ENCODE results near the gene CCDC88C. TPM values are rescaled to one million over a fixed set of nuclear protein-coding genes. Genes with fewer than 3 reads are reported as not detected.

The CCDC88C gene
- total and polyA plus RNA-seq, 2 experiments from 2014 or later = 23.6 to 60.7 TPM

DNA sequence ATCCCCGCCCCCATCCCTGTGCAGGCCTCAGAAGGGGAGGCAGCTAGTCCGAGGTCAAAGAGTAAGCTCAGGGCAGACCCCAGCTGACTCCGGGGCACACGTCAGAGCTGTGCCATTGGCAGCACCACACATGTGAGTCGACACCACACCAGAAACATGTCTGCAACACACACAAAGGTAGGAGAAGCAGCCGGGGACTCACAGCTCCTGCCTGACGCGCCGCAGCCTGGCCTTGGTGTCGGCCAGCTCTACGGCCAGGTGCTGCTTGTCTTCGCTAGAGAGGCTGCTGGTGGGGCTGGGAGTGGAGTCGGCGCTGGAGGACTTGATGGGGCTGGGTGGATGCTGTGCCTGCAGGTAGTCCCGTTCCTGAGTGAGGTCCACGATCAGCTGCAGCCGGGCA is 78.5 kb downstream of the CCDC88C start:
- H3K27ac ChIP-seq (ENCODE audit: low read depth) = no peak overlapping the region
- no peak for TF ChIP-seq EZH2phosphoT487 (IDR thresholded peaks at IDR 0.05; ENCODE audit: unreplicated experiment)
- no peak for TF ChIP-seq CREB1 (CRISPR knock-in tag; IDR thresholded peaks at IDR 0.05; ENCODE audit: low read depth)
- TF ChIP-seq NANOG (IDR thresholded peaks at IDR 0.05; ENCODE audit: borderline replicate concordance) = no peak
- TF ChIP-seq, protein P1, sequence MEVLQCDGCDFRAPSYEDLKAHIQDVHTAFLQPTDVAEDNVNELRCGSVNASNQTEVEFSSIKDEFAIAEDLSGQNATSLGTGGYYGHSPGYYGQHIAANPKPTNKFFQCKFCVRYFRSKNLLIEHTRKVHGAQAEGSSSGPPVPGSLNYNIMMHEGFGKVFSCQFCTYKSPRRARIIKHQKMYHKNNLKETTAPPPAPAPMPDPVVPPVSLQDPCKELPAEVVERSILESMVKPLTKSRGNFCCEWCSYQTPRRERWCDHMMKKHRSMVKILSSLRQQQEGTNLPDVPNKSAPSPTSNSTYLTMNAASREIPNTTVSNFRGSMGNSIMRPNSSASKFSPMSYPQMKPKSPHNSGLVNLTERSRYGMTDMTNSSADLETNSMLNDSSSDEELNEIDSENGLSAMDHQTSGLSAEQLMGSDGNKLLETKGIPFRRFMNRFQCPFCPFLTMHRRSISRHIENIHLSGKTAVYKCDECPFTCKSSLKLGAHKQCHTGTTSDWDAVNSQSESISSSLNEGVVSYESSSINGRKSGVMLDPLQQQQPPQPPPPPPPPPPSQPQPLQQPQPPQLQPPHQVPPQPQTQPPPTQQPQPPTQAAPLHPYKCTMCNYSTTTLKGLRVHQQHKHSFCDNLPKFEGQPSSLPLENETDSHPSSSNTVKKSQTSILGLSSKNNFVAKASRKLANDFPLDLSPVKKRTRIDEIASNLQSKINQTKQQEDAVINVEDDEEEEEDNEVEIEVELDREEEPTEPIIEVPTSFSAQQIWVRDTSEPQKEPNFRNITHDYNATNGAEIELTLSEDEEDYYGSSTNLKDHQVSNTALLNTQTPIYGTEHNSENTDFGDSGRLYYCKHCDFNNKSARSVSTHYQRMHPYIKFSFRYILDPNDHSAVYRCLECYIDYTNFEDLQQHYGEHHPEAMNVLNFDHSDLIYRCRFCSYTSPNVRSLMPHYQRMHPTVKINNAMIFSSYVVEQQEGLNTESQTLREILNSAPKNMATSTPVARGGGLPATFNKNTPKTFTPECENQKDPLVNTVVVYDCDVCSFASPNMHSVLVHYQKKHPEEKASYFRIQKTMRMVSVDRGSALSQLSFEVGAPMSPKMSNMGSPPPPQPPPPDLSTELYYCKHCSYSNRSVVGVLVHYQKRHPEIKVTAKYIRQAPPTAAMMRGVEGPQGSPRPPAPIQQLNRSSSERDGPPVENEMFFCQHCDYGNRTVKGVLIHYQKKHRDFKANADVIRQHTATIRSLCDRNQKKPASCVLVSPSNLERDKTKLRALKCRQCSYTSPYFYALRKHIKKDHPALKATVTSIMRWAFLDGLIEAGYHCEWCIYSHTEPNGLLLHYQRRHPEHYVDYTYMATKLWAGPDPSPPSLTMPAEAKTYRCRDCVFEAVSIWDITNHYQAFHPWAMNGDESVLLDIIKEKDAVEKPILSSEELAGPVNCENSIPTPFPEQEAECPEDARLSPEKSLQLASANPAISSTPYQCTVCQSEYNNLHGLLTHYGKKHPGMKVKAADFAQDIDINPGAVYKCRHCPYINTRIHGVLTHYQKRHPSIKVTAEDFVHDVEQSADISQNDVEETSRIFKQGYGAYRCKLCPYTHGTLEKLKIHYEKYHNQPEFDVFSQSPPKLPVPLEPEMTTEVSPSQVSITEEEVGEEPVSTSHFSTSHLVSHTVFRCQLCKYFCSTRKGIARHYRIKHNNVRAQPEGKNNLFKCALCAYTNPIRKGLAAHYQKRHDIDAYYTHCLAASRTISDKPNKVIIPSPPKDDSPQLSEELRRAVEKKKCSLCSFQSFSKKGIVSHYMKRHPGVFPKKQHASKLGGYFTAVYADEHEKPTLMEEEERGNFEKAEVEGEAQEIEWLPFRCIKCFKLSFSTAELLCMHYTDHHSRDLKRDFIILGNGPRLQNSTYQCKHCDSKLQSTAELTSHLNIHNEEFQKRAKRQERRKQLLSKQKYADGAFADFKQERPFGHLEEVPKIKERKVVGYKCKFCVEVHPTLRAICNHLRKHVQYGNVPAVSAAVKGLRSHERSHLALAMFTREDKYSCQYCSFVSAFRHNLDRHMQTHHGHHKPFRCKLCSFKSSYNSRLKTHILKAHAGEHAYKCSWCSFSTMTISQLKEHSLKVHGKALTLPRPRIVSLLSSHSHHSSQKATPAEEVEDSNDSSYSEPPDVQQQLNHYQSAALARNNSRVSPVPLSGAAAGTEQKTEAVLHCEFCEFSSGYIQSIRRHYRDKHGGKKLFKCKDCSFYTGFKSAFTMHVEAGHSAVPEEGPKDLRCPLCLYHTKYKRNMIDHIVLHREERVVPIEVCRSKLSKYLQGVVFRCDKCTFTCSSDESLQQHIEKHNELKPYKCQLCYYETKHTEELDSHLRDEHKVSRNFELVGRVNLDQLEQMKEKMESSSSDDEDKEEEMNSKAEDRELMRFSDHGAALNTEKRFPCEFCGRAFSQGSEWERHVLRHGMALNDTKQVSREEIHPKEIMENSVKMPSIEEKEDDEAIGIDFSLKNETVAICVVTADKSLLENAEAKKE (CRISPR knock-in tag; IDR thresholded peaks at IDR 0.05) = no peak
- TF ChIP-seq, protein P2, sequence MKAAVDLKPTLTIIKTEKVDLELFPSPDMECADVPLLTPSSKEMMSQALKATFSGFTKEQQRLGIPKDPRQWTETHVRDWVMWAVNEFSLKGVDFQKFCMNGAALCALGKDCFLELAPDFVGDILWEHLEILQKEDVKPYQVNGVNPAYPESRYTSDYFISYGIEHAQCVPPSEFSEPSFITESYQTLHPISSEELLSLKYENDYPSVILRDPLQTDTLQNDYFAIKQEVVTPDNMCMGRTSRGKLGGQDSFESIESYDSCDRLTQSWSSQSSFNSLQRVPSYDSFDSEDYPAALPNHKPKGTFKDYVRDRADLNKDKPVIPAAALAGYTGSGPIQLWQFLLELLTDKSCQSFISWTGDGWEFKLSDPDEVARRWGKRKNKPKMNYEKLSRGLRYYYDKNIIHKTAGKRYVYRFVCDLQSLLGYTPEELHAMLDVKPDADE (IDR thresholded peaks at IDR 0.05) = no peak
- TF ChIP-seq POLR2AphosphoS5 (IDR thresholded peaks at IDR 0.05; ENCODE audit: low read depth) = no peak
- no peak for TF ChIP-seq STAT1 (IDR thresholded peaks at IDR 0.05; ENCODE audit: unreplicated experiment)
- TF ChIP-seq ZNF114 (CRISPR knock-in tag; IDR thresholded peaks at IDR 0.05) = no peak
- TF ChIP-seq, protein P3, sequence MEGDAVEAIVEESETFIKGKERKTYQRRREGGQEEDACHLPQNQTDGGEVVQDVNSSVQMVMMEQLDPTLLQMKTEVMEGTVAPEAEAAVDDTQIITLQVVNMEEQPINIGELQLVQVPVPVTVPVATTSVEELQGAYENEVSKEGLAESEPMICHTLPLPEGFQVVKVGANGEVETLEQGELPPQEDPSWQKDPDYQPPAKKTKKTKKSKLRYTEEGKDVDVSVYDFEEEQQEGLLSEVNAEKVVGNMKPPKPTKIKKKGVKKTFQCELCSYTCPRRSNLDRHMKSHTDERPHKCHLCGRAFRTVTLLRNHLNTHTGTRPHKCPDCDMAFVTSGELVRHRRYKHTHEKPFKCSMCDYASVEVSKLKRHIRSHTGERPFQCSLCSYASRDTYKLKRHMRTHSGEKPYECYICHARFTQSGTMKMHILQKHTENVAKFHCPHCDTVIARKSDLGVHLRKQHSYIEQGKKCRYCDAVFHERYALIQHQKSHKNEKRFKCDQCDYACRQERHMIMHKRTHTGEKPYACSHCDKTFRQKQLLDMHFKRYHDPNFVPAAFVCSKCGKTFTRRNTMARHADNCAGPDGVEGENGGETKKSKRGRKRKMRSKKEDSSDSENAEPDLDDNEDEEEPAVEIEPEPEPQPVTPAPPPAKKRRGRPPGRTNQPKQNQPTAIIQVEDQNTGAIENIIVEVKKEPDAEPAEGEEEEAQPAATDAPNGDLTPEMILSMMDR (conservative IDR thresholded peaks at IDR 0.05; ENCODE audit: low read depth in 2 of 2) = no peak
- no peak for TF ChIP-seq ZNF331 (CRISPR knock-in tag; IDR thresholded peaks at IDR 0.05; ENCODE audit: low read depth)
- no peak for TF ChIP-seq EZH2 (IDR thresholded peaks at IDR 0.05; ENCODE audit: low read depth, unreplicated experiment)
- TF ChIP-seq JUNB (IDR thresholded peaks at IDR 0.05; ENCODE audit: unreplicated experiment) = no peak
- TF ChIP-seq, protein P4, sequence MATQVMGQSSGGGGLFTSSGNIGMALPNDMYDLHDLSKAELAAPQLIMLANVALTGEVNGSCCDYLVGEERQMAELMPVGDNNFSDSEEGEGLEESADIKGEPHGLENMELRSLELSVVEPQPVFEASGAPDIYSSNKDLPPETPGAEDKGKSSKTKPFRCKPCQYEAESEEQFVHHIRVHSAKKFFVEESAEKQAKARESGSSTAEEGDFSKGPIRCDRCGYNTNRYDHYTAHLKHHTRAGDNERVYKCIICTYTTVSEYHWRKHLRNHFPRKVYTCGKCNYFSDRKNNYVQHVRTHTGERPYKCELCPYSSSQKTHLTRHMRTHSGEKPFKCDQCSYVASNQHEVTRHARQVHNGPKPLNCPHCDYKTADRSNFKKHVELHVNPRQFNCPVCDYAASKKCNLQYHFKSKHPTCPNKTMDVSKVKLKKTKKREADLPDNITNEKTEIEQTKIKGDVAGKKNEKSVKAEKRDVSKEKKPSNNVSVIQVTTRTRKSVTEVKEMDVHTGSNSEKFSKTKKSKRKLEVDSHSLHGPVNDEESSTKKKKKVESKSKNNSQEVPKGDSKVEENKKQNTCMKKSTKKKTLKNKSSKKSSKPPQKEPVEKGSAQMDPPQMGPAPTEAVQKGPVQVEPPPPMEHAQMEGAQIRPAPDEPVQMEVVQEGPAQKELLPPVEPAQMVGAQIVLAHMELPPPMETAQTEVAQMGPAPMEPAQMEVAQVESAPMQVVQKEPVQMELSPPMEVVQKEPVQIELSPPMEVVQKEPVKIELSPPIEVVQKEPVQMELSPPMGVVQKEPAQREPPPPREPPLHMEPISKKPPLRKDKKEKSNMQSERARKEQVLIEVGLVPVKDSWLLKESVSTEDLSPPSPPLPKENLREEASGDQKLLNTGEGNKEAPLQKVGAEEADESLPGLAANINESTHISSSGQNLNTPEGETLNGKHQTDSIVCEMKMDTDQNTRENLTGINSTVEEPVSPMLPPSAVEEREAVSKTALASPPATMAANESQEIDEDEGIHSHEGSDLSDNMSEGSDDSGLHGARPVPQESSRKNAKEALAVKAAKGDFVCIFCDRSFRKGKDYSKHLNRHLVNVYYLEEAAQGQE (IDR thresholded peaks at IDR 0.05; ENCODE audit: unreplicated experiment) = no peak
- 0 out of 2 replicates have a peak overlapping the region, but pooled peaks have one; percentile 47 for H3K27ac Mint-ChIP-seq
- H3K4me2 ChIP-seq = no peak overlapping the region
- H3K4me1 Mint-ChIP-seq = peaks cover under 1% of the 10 kb centered on the region; the same call in 2 of the 3 replicates
- no peaks in the 10 kb centered on the region for H3F3A ChIP-seq (replicated peaks; ENCODE audit: low read depth)
- ATAC-seq = no peak
- H3K27me3 ChIP-seq (ENCODE audit: insufficient read depth) = no peaks in the 10 kb centered on the region
- H3K9me2 ChIP-seq (ENCODE audit: insufficient read depth) = no peaks in the 10 kb centered on the region
- H3K27me3 Mint-ChIP-seq (ENCODE audit: insufficient read depth, low read depth, poor library complexity) = peaks cover 15% of the 10 kb centered on the region
- H3K4me1 ChIP-seq (ENCODE audit: insufficient read depth) = no peaks in the 10 kb centered on the region
- no peak overlapping the region for H3K4me3 ChIP-seq
- H3K4me3 Mint-ChIP-seq = no peak overlapping the region
- H3K36me3 Mint-ChIP-seq (ENCODE audit: low read depth) = peaks cover 15% of the 10 kb centered on the region
- no peaks in the 10 kb centered on the region for H3K9me3 Mint-ChIP-seq
- DNase-seq (ENCODE audit: low spot score) = no peak
- H2AFZ ChIP-seq = no peak overlapping the region
- no peaks in the 10 kb centered on the region for H3K36me3 ChIP-seq (ENCODE audit: insufficient read depth)
- H3K79me2 ChIP-seq (replicated peaks; ENCODE audit: insufficient read depth) = no peaks in the 10 kb centered on the region
- no peaks in the 10 kb centered on the region; the same call in 1 of the 2 replicates for H4K20me1 ChIP-seq (replicated peaks; ENCODE audit: insufficient read depth)
